ENCODE measurements around the gene ITGB4. TPM values are rescaled to one million over a fixed set of nuclear protein-coding genes. Genes with fewer than 3 reads are reported as not detected.

ITGB4 gene
- total and polyA plus RNA-seq, 2 of the 13 experiments (the other 11 are each of a cell fraction or from before 2014, with no cell fraction given): 6.9 to 14.5 TPM

DNA sequence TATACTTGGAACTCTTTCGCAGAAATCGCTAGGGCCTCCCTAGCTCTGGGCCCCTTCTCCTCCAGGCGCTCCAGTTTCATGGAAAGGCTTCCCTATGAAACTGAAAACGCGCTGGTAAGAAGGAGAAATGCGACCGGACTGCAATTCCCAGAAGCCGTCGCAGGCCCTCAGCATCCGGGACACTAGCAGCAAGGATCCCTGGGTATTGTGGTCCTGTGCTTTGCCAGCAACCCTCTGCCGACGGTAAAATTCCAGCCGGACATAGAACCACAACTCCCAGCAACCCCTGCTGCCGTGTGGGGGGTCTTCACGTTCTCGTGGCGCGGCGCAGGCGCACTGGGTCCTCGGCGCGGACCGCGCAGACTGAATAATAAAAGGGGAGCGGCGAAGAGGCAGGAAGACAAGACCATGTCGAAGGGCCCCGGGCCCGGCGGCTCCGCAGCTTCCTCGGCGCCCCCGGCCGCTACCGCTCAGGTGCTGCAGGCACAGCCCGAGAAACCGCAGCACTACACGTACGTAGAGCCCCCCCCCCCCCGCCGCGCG is 63.3 kb downstream of the ITGB4 start, which contains the start of gene UNK (continued):
- no peak for TF ChIP-seq ZMAT5 (CRISPR knock-in tag; IDR thresholded peaks at IDR 0.05; ENCODE audit: borderline replicate concordance, low read depth)
- TF ChIP-seq ZSCAN5A (CRISPR knock-in tag; IDR thresholded peaks at IDR 0.05; ENCODE audit: borderline replicate concordance): peak; percentile 17
- no peak for TF ChIP-seq ZNF607 (CRISPR knock-in tag; IDR thresholded peaks at IDR 0.05; ENCODE audit: borderline replicate concordance)
- TF ChIP-seq ARNT2 (CRISPR knock-in tag; IDR thresholded peaks at IDR 0.05; ENCODE audit: low read depth): no peak
- no peak for TF ChIP-seq ZNF138 (CRISPR knock-in tag; IDR thresholded peaks at IDR 0.05; ENCODE audit: low read depth)
- TF ChIP-seq, protein P1, sequence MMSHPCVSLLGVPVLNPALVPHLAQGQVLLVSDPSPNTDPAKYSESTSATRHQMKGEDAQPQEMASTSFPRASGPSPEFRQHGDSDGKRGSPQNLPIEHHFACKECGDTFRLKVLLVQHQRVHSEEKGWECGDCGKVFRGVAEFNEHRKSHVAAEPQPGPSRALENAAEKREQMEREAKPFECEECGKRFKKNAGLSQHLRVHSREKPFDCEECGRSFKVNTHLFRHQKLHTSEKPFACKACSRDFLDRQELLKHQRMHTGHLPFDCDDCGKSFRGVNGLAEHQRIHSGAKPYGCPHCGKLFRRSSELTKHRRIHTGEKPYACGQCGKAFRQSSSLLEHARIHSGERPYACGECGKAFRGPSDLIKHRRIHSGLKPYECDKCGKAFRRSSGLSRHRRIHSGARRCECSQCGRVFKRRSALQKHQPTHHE (CRISPR knock-in tag; IDR thresholded peaks at IDR 0.05; ENCODE audit: borderline replicate concordance): 0 out of 2 replicates have a peak, but pooled peaks have one; percentile 11
- no peak for TF ChIP-seq E2F5 (CRISPR knock-in tag; conservative IDR thresholded peaks at IDR 0.05)
- no peak for TF ChIP-seq MLXIP (CRISPR knock-in tag; IDR thresholded peaks at IDR 0.05; ENCODE audit: borderline replicate concordance)
- TF ChIP-seq ELF1 (CRISPR knock-in tag; IDR thresholded peaks at IDR 0.05): peak; percentile 82
- TF ChIP-seq SNAPC4 (CRISPR knock-in tag; IDR thresholded peaks at IDR 0.05): peak; percentile 94
- no peak for TF ChIP-seq SKIL (CRISPR knock-in tag; IDR thresholded peaks at IDR 0.05; ENCODE audit: borderline replicate concordance)
